ENCODE results near the gene CASP7.

CASP7 gene

GRCh38 chr10:113706623-113707022, 26.9 kb downstream of the CASP7 start:
- no peaks in the 10 kb centered on the region for H3K27me3 ChIP-seq
- intact Hi-C loops (cut with DNase I; ENCODE audit: low total_unique reads), result loop anchor here (10.0 kb wide), 2 partner anchors 98 to 398 kb away; no protein-coding TSS in a partner anchor
- no peak overlapping the region for H3K27ac ChIP-seq
- H3K4me3 ChIP-seq, result no peak overlapping the region
- H3K9me3 ChIP-seq, result no peaks in the 10 kb centered on the region
- TF ChIP-seq, protein P1, sequence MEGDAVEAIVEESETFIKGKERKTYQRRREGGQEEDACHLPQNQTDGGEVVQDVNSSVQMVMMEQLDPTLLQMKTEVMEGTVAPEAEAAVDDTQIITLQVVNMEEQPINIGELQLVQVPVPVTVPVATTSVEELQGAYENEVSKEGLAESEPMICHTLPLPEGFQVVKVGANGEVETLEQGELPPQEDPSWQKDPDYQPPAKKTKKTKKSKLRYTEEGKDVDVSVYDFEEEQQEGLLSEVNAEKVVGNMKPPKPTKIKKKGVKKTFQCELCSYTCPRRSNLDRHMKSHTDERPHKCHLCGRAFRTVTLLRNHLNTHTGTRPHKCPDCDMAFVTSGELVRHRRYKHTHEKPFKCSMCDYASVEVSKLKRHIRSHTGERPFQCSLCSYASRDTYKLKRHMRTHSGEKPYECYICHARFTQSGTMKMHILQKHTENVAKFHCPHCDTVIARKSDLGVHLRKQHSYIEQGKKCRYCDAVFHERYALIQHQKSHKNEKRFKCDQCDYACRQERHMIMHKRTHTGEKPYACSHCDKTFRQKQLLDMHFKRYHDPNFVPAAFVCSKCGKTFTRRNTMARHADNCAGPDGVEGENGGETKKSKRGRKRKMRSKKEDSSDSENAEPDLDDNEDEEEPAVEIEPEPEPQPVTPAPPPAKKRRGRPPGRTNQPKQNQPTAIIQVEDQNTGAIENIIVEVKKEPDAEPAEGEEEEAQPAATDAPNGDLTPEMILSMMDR (IDR thresholded peaks at IDR 0.05), result no peak
- peaks cover 0 to 12% (median 5%) of the 10 kb centered on the region in 4 donors for H3K4me1 ChIP-seq
- peaks cover 0 to 10% (median 0%) of the 10 kb centered on the region in 3 donors for H3K36me3 ChIP-seq
- no peak for DNase-seq

GRCh38 chr10:113708640-113709039, 28.9 kb downstream of the CASP7 start:
- TF ChIP-seq, protein P1 (IDR thresholded peaks at IDR 0.05), result no peak
- Histone ChIP-seq H3K27ac (no peak overlapping the region), H3K4me1 (peaks cover 0 to 14% (median 5%) of the 10 kb centered on the region in 4 donors), H3K36me3 (peaks cover 0 to 10% (median 0%) of the 10 kb centered on the region in 3 donors), H3K4me3 (no peak overlapping the region), H3K9me3 (no peaks in the 10 kb centered on the region), H3K27me3 (no peaks in the 10 kb centered on the region)
- DNase-seq, result no peak
- intact Hi-C loops (cut with DNase I; ENCODE audit: low total_unique reads), result loop anchor here (10.0 kb wide), 2 partner anchors 96 to 396 kb away; no protein-coding TSS in a partner anchor

DNA sequence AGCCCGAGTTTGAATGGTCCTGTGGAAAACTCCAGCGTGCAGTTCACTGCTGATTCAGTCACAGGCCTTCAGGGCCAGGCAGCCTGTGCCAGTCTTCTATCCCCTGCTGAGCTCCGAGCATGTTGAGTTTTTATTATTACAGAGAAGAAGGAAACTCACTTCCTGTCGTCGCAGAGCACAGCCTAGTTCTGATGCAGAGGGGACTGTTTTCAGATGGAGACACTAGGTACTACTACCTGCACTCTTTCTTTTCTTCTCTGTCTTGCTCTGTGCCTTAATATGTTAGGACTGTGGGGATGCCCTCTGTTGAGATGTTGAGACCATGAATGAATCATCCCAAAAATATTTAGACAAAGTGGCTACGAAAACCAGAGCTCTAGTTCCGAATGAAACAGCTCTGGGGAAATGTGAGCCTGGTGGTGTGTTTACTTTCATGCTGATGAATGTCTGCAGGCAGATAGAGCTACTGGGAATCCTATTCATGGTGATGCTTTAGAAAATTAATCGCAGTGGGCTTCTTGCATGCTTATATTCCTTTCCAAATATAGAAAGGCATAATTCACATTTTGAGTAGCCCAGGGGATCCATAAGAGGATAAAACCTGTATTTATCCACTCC, 29.6 kb downstream of the CASP7 start:
- DNase-seq, result no peak
- TF ChIP-seq, protein P1 (IDR thresholded peaks at IDR 0.05), result no peak
- Histone ChIP-seq H3K4me1 (peaks cover 0 to 14% (median 5%) of the 10 kb centered on the region in 4 donors), H3K27me3 (no peaks in the 10 kb centered on the region), H3K36me3 (peaks cover 0 to 3% (median 0%) of the 10 kb centered on the region in 3 donors), H3K27ac (no peak overlapping the region), H3K9me3 (no peaks in the 10 kb centered on the region), H3K4me3 (no peak overlapping the region)
- intact Hi-C loops (cut with DNase I; ENCODE audit: low total_unique reads), result loop anchor here (10.0 kb wide), 2 partner anchors 95 to 395 kb away; no protein-coding TSS in a partner anchor

DNA sequence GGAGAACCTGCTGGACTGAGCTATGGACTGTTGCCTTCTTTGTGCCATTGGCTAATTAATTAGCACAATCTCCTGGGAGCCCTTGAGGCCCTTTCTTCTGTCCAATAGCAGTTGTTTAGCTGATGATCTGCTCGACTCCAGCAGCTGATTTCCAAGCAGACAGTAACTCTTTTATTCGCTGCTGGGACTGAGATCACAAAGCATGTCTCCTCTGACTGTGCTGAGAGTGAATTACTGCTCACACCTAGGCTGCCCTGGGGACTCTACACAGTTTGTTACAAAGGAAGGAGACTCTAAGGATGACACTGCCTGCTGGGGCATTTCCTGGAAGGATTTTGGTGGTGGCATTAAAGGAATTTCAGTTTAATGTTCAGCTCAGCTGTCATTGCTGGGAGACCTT, 31.4 kb downstream of the CASP7 start:
- Histone ChIP-seq H3K27me3 (no peaks in the 10 kb centered on the region), H3K27ac (no peak overlapping the region), H3K9me3 (no peaks in the 10 kb centered on the region), H3K4me3 (no peak overlapping the region), H3K4me1 (peaks cover 0 to 15% (median 2%) of the 10 kb centered on the region in 4 donors), H3K36me3 (peaks cover 0 to 4% (median 0%) of the 10 kb centered on the region in 3 donors)
- no peak for DNase-seq
- intact Hi-C loops (cut with DNase I; ENCODE audit: low total_unique reads), result no loop called here
- TF ChIP-seq, protein P1 (IDR thresholded peaks at IDR 0.05), result no peak

- intact Hi-C loops (cut with DNase I; ENCODE audit: low total_unique reads), result no loop called here
- TF ChIP-seq, protein P1 (IDR thresholded peaks at IDR 0.05), result no peak
- peaks cover 0 to 15% (median 2%) of the 10 kb centered on the region in 4 donors for H3K4me1 ChIP-seq
- peaks cover 0 to 4% (median 2%) of the 10 kb centered on the region in 3 donors for H3K36me3 ChIP-seq
- no peaks in the 10 kb centered on the region for H3K9me3 ChIP-seq
- H3K27ac ChIP-seq, result no peak overlapping the region
- no peak overlapping the region for H3K4me3 ChIP-seq
- no peak for DNase-seq
- no peaks in the 10 kb centered on the region for H3K27me3 ChIP-seq
Measured at GRCh38 chr10:113712024-113712423, 32.3 kb downstream of the CASP7 start.
